Breast epithelium (tissue), 3 donors: ENCODE results near the gene CENPC.

Source experiments
- CTCF ChIP-seq, 3 donors: fragments of 450-650 bp; IDR thresholded peaks; one replicate each; pipeline ENCODE4 v1.5.1; 2016 to 2017; ENCODE audit warnings: antibody characterized with exemption in 3 of 3, mild to moderate bottlenecking in 3 of 3, moderate library complexity in 3 of 3
- POLR2A ChIP-seq: fragments of 450-650 bp; IDR thresholded peaks from one replicate; pipeline ENCODE4 v1.6.1; 2016; ENCODE audit warnings: antibody characterized with exemption, mild to moderate bottlenecking, moderate library complexity

GRCh38 chr4:67465032-67465762 lies 80.1 kb downstream of the CENPC start:
- TF ChIP-seq CTCF (IDR thresholded peaks at IDR 0.05) (no peak), POLR2A (no peak)
